SK-N-SH (cell line): ENCODE measurements around the gene PEX11A. TPM values are rescaled to one million over a fixed set of nuclear protein-coding genes. Genes with fewer than 3 reads are reported as not detected.

Source experiments
- CTCF ChIA-PET: fragments of 300-600, 350-600 bp; formaldehyde crosslinking; extraction: SDS; loops from one replicate; lab custom pipeline; 2021; lab: Yijun Ruan, JAX
- POLR2A ChIA-PET: fragments of 350-600 bp; sonication (Branson Sonifier 250); formaldehyde crosslinking; extraction: SDS; loops from one replicate; lab custom pipeline; 2020; ENCODE audit warnings: antibody characterized with exemption, inconsistent platforms; lab: Yijun Ruan, JAX
- DNase-seq: peaks from one replicate; pipeline ENCODE4 v3.0.0; 2012
- H2AFZ ChIP-seq: fragments of 200-600 bp; sonication (generic); 2 replicates; pipeline ENCODE4 v1.8.1; 2016; ENCODE audit warnings: antibody characterized with exemption, mild to moderate bottlenecking, low read depth
- H3F3A ChIP-seq: fragments of 200-600 bp; sonication (generic); replicated peaks from 2 replicates; pipeline ENCODE3; 2016; ENCODE audit warnings: antibody characterized with exemption, mild to moderate bottlenecking; ENCODE audit not compliant: insufficient read depth
- H3K27ac ChIP-seq, 2 experiments: fragments of 200-500 bp in 1 of 2; fragments of 200-600 bp in 1 of 2; sonication (Bioruptor generic) in 1 of 2; sonication (generic), shearing (Covaris generic) in 1 of 2; 2 replicates each; pipeline versions ENCODE4 v1.5.1 to v1.6.1; 2014 to 2016; ENCODE audit warnings: low read depth in 2 of 2, inconsistent platforms in 1 of 2, low read length in 1 of 2, mild to moderate bottlenecking in 1 of 2, mixed read lengths in 1 of 2
- H3K27me3 ChIP-seq: fragments of 200-600 bp; sonication (generic), shearing (Covaris generic); 2 replicates; pipeline ENCODE4 v1.6.1; 2016; ENCODE audit warnings: mixed run types; ENCODE audit not compliant: insufficient read depth
- H3K36me3 ChIP-seq, 2 experiments: fragments of 200-500 bp in 1 of 2; fragments of 200-600 bp in 1 of 2; sonication (Bioruptor generic) in 1 of 2; sonication (generic) in 1 of 2; replicated peaks in 1 of 2; 2 replicates each; pipeline versions ENCODE3 to v1.5.1; 2014 to 2016; ENCODE audit warnings: low read length in 1 of 2, mild to moderate bottlenecking in 1 of 2; ENCODE audit not compliant: insufficient read depth in 2 of 2, control insufficient read depth in 1 of 2
- H3K4me1 ChIP-seq, 2 experiments: fragments of 200-500 bp in 1 of 2; fragments of 200-600 bp in 1 of 2; sonication (Bioruptor generic) in 1 of 2; sonication (generic), shearing (Covaris generic) in 1 of 2; 2 replicates each; pipeline versions ENCODE4 v1.5.1 to v1.6.1; 2014 to 2016; ENCODE audit warnings: low read depth in 1 of 2, low read length in 1 of 2, mixed run types in 1 of 2; ENCODE audit not compliant: insufficient read depth in 2 of 2, control insufficient read depth in 1 of 2
- H3K4me2 ChIP-seq: fragments of 200-600 bp; sonication (generic), shearing (Covaris generic); 2 replicates; pipeline ENCODE4 v1.6.1; 2017; ENCODE audit warnings: mixed run types
- H3K4me3 ChIP-seq, 2 experiments: fragments of 200-500 bp in 1 of 2; fragments of 200-600 bp in 1 of 2; sonication (Bioruptor generic) in 1 of 2; sonication (generic), shearing (Covaris generic) in 1 of 2; 2 replicates each; pipeline versions ENCODE4 v1.5.1 to v1.8.1; 2014 to 2016; ENCODE audit warnings: low read depth in 2 of 2, inconsistent platforms in 1 of 2, low read length in 1 of 2, mild to moderate bottlenecking in 1 of 2, mixed read lengths in 1 of 2, moderate library complexity in 1 of 2
- H3K79me2 ChIP-seq: fragments of 200-600 bp; sonication (generic); 2 replicates; pipeline ENCODE4 v1.8.1; 2017; ENCODE audit warnings: mild to moderate bottlenecking; ENCODE audit not compliant: insufficient read depth
- H3K9ac ChIP-seq: fragments of 200-600 bp; sonication (generic); 2 replicates; pipeline ENCODE4 v1.6.1; 2017; ENCODE audit warnings: mixed run types
- H3K9me2 ChIP-seq: fragments of 200-600 bp; sonication (generic); 2 replicates; pipeline ENCODE4 v1.6.1; 2017; ENCODE audit warnings: mixed run types
- H3K9me3 ChIP-seq: fragments of 200-600 bp; sonication (generic); 2 replicates; pipeline ENCODE4 v1.6.1; 2017; ENCODE audit warnings: mixed run types, mild to moderate bottlenecking, moderate library complexity
- H4K20me1 ChIP-seq: fragments of 200-600 bp; sonication (generic); 2 replicates; pipeline ENCODE4 v1.6.1; 2017; ENCODE audit warnings: mild to moderate bottlenecking, mixed run types; ENCODE audit not compliant: insufficient read depth
- CHD2 ChIP-seq: fragments of 150-350 bp; IDR thresholded peaks from 2 replicates; pipeline ENCODE4 v1.6.1; 2018; ENCODE audit warnings: low read length; ENCODE audit not compliant: partially characterized antibody
- ELF1 ChIP-seq: IDR thresholded peaks from 2 replicates; pipeline ENCODE4 v1.4.0; 2012
- EP300 ChIP-seq, 2 experiments: IDR thresholded peaks; 2 replicates each; pipeline versions ENCODE4 v1.4.0 to v1.6.1; 2012; ENCODE audit warnings: borderline replicate concordance in 1 of 2, low read depth in 1 of 2, low read length in 1 of 2
- EZH2phosphoT487 ChIP-seq: fragments of 200-600 bp; sonication (generic); IDR thresholded peaks from 2 replicates; pipeline ENCODE4 v1.6.1; 2017; ENCODE audit warnings: low read depth, mixed run types, mild to moderate bottlenecking, antibody characterized with exemption, moderate library complexity, borderline replicate concordance
- FOXM1 ChIP-seq: IDR thresholded peaks from 2 replicates; pipeline ENCODE4 v1.4.0; 2012; ENCODE audit warnings: low read depth, mild to moderate bottlenecking
- JUND ChIP-seq: IDR thresholded peaks from 2 replicates; pipeline ENCODE4 v1.4.0; 2012
- MXI1 ChIP-seq: IDR thresholded peaks from 2 replicates; pipeline ENCODE4 v1.6.1; 2012; ENCODE audit warnings: mild to moderate bottlenecking, low read depth, low read length, improper control_type of control experiment
- NFIC ChIP-seq: IDR thresholded peaks from 2 replicates; pipeline ENCODE4 v1.4.0; 2012; ENCODE audit warnings: borderline replicate concordance
- PBX3 ChIP-seq: IDR thresholded peaks from 2 replicates; pipeline ENCODE4; 2012
- POLR2AphosphoS5 ChIP-seq: IDR thresholded peaks from 2 replicates; pipeline ENCODE4 v1.6.1; 2012; ENCODE audit warnings: low read depth, low read length
- RCOR1 ChIP-seq: fragments of 150-350 bp; IDR thresholded peaks from 2 replicates; pipeline ENCODE4 v1.6.1; 2017; ENCODE audit warnings: antibody characterized with exemption, low read length
- RXRA ChIP-seq: IDR thresholded peaks from 2 replicates; pipeline ENCODE4 v1.4.0; 2012; ENCODE audit warnings: low read depth, mild to moderate bottlenecking, borderline replicate concordance
- SIN3A ChIP-seq: IDR thresholded peaks from 2 replicates; pipeline ENCODE4 v1.6.1; 2012; ENCODE audit warnings: low read depth, mild to moderate bottlenecking, low read length, moderate library complexity, borderline replicate concordance
- SMC3 ChIP-seq: IDR thresholded peaks from 2 replicates; pipeline ENCODE4 v1.6.1; 2012; ENCODE audit warnings: low read depth, low read length, improper control_type of control experiment
- TCF12 ChIP-seq: IDR thresholded peaks from 2 replicates; pipeline ENCODE4 v1.4.0; 2012
- TEAD4 ChIP-seq: IDR thresholded peaks from 2 replicates; pipeline ENCODE4 v1.4.0; 2012; ENCODE audit warnings: mild to moderate bottlenecking, borderline replicate concordance; ENCODE audit not compliant: insufficient read depth
- USF2 ChIP-seq: fragments of 150-350 bp; IDR thresholded peaks from 2 replicates; pipeline ENCODE4 v1.6.1; 2017; ENCODE audit warnings: antibody characterized with exemption, low read length, low read depth, borderline replicate concordance
- YY1 ChIP-seq: IDR thresholded peaks from 2 replicates; pipeline ENCODE4 v1.4.0; 2012; ENCODE audit warnings: low read depth, mild to moderate bottlenecking
- whole genome bisulfite sequencing: methylation state at CpG from one replicate; pipeline ENCODE4 v1.1.6; 2017; ENCODE audit warnings: low lambda C conversion rate; 5-methylcytosine and 5-hydroxymethylcytosine counted together
- polyA plus RNA-seq, 3 experiments: library from polyadenylated mRNA; depleted of rRNA; stranded (reverse); fragments of >200 nt; gene quantifications; 2 replicates each; pipeline ENCODE4 v1.2.3, GENCODE V29; 2012
- TF ChIP-seq, protein P1 (sequence below): IDR thresholded peaks from 2 replicates; pipeline ENCODE4 v1.4.0; 2012; ENCODE audit warnings: low read depth
- TF ChIP-seq, protein P2 (sequence below): IDR thresholded peaks from 2 replicates; pipeline ENCODE4 v1.4.0; 2012; ENCODE audit warnings: low read depth, borderline replicate concordance

The PEX11A gene
- polyA plus RNA-seq, 1 of the 3 experiments (the other 2 are of a cell fraction): 6.1 TPM

GRCh38 chr15:89671687-89672086, 18.9 kb downstream of the PEX11A start:
- 47% methylated on average over 2 of the region's 4 CpGs for WGBS
- POLR2A ChIA-PET: no interaction called here

DNA sequence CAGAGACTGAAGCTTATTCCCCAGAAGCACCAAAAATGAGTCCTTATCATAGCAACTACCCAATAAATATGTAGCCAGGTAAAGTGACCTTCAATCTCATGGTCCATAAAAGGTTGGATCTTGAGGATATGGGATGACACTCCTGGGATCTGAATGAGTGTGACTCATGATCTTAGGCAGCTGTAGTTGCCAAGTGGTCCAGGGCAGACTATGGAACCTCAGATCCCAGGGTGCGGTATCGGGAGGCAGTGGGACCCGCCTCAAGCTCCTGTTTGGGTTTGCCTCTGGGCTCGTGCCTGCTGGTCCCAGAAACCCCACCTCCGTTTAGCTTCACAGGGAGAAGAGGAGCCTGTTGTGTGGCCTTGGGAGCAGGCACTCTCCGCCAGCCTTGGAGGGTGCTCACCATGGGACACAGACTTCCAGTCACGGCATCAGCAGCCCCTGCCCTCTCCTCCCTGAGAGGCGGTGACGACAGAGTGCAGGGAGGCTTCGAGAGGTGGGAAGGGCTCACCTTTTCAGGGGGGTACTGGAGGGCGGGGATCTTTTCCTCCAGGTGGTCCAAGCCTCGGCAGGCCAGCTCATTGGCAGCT, 19.5 kb downstream of the PEX11A start:
- Histone ChIP-seq H3F3A (no peaks in the 10 kb centered on the region), H4K20me1 (no peaks in the 10 kb centered on the region), H2AFZ (no peak overlapping the region), H3K9me3 (no peaks in the 10 kb centered on the region)
- WGBS: 78% methylated on average over 7 of the region's 12 CpGs
- no peak for TF ChIP-seq MXI1
- TF ChIP-seq, protein P1, sequence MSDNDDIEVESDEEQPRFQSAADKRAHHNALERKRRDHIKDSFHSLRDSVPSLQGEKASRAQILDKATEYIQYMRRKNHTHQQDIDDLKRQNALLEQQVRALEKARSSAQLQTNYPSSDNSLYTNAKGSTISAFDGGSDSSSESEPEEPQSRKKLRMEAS: no peak
- no peak for TF ChIP-seq NFIC
- no peak for TF ChIP-seq USF2
- TF ChIP-seq TCF12: no peak
- TF ChIP-seq RXRA: no peak
- TF ChIP-seq PBX3: no peak
- no peak for TF ChIP-seq FOXM1
- TF ChIP-seq EP300 (IDR thresholded peaks at IDR 0.05; ENCODE audit: borderline replicate concordance in 1 of 2, low read depth in 1 of 2, low read length in 1 of 2): no peak
- TF ChIP-seq, all 33 proteins: peak for 0
- CTCF ChIA-PET: interaction anchor here (0.8 to 5.4 kb wide), 4 partner anchors 14 to 23 kb away, joined by 4 to 36 read pairs (median 17); partner anchors contain the start of genes PEX11A and WDR93
- H3K9ac ChIP-seq: no peak overlapping the region
- H3K4me1 ChIP-seq: peaks cover 0 to 23% of the 10 kb centered on the region in 2 experiments; a peak in 1 of 4 replicates
- POLR2A ChIA-PET: no interaction called here
- H3K4me3 ChIP-seq: no peak overlapping the region
- no peaks in the 10 kb centered on the region for H3K9me2 ChIP-seq
- H3K4me2 ChIP-seq: no peak overlapping the region
- H3K27ac ChIP-seq: no peak overlapping the region
- no peaks in the 10 kb centered on the region for H3K27me3 ChIP-seq
- H3K79me2 ChIP-seq: no peaks in the 10 kb centered on the region
- H3K36me3 ChIP-seq: no peaks in the 10 kb centered on the region
- DNase-seq: no peak

More at GRCh38 chr15:89671687-89672086, 18.9 kb downstream of the PEX11A start:
- Histone ChIP-seq H3K9me3 (no peaks in the 10 kb centered on the region), H3K36me3 (no peaks in the 10 kb centered on the region), H3F3A (no peaks in the 10 kb centered on the region), H4K20me1 (no peaks in the 10 kb centered on the region), H3K4me3 (no peak overlapping the region), H3K27ac (no peak overlapping the region), H3K79me2 (no peaks in the 10 kb centered on the region), H2AFZ (no peak overlapping the region), H3K4me1 (peaks cover 0 to 22% of the 10 kb centered on the region in 2 experiments; a peak in 1 of 4 replicates), H3K4me2 (no peak overlapping the region), H3K27me3 (no peaks in the 10 kb centered on the region), H3K9ac (no peak overlapping the region), H3K9me2 (no peaks in the 10 kb centered on the region)
- CTCF ChIA-PET: interaction anchor here (0.8 to 5.4 kb wide), 7 partner anchors 10 to 45 kb away, joined by 3 to 36 read pairs (median 5); partner anchors contain the start of genes PEX11A and WDR93
- DNase-seq: no peak
- TF ChIP-seq, protein P2, sequence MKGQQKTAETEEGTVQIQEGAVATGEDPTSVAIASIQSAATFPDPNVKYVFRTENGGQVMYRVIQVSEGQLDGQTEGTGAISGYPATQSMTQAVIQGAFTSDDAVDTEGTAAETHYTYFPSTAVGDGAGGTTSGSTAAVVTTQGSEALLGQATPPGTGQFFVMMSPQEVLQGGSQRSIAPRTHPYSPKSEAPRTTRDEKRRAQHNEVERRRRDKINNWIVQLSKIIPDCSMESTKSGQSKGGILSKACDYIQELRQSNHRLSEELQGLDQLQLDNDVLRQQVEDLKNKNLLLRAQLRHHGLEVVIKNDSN: no peak
- TF ChIP-seq SIN3A (no peak), PBX3 (no peak), EZH2phosphoT487 (no peak), TEAD4 (no peak), CHD2 (no peak), ELF1 (no peak), EP300 (IDR thresholded peaks at IDR 0.05; ENCODE audit: borderline replicate concordance in 1 of 2, low read depth in 1 of 2, low read length in 1 of 2) (no peak), RCOR1 (no peak), JUND (no peak), SMC3 (no peak), YY1 (no peak), POLR2AphosphoS5 (no peak), TCF12 (no peak), NFIC (no peak), FOXM1 (no peak)
